GM20000 (cell line): ENCODE results near the gene PGM5.

Experiments
- DNase-seq: peaks from one replicate; pipeline ENCODE4 v3.0.0; 2012; ENCODE audit warnings: low spot score
- CTCF ChIP-seq: IDR thresholded peaks from 2 replicates; pipeline ENCODE4 v1.5.1; 2012; ENCODE audit warnings: mild to moderate bottlenecking, control low read depth; ENCODE audit errors: extremely low read depth, missing control alignments

The PGM5 gene

GRCh38 chr9:68577774-68578591 is 221.6 kb downstream of the PGM5 start:
- no peak for TF ChIP-seq CTCF

More at GRCh38 chr9:68577774-68578591, 221.6 kb downstream of the PGM5 start:
- DNase-seq, result peak; percentile 44
